GM15510 (cell line): ENCODE data around the gene DGCR2.

ENCODE experiments used
- POLR2A ChIP-seq: IDR thresholded peaks from 3 replicates; pipeline ENCODE4 v1.6.1; 2011; ENCODE audit warnings: borderline replicate concordance; ENCODE audit not compliant: insufficient read length; ENCODE audit errors: extremely low read depth

The DGCR2 gene

DNA sequence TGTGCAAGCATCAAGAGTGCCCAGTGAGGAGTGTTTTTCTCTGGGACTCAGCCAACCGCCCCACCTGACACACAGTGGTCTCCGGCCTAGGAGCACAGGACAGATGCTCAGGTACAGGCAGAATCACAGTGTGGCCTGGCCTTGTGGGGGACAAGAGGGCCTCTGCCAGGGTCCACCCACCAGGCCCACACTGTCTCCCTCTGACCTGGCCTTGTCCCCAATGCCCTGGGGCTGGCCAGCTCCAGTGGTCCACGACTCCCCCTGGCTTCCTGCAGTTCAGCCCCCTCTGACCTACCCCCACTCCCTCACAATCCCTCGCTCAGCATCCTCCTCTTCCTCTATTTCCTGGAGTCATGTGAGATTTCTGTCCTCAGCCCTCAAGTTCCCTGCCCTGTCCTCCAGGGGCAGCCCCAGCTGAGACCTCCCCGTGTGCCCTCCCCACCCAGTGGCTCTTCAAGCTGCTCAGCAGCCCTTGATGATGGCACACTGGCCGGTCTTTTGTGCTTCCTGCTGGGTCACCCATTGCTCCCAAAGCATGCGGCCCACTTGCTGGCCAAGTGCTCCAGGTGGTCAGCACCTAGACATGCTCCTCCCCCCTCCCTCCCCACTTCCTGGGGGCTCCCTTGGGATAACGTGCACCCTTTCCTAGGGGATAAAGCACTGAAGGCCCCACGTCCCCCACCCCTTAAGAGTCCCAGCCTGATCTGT is 10.6 kb upstream of the DGCR2 start:
- no peak for TF ChIP-seq POLR2A

DNA sequence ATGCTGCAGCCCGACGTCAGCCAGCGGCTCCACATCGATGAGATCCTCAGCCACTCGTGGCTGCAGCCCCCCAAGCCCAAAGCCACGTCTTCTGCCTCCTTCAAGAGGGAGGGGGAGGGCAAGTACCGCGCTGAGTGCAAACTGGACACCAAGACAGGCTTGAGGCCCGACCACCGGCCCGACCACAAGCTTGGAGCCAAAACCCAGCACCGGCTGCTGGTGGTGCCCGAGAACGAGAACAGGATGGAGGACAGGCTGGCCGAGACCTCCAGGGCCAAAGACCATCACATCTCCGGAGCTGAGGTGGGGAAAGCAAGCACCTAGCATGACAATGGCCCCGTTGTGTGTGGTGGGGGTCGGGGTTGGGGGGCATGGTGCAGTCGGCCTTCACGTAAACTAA is 9.9 kb upstream of the DGCR2 start:
- no peak for TF ChIP-seq POLR2A

DNA sequence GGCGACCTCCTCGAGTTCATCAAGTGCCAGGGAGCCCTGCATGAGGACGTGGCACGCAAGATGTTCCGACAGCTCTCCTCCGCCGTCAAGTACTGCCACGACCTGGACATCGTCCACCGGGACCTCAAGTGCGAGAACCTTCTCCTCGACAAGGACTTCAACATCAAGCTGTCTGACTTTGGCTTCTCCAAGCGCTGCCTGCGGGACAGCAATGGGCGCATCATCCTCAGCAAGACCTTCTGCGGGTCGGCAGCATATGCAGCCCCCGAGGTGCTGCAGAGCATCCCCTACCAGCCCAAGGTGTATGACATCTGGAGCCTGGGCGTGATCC is 9.4 kb upstream of the DGCR2 start:
- no peak for TF ChIP-seq POLR2A

DNA sequence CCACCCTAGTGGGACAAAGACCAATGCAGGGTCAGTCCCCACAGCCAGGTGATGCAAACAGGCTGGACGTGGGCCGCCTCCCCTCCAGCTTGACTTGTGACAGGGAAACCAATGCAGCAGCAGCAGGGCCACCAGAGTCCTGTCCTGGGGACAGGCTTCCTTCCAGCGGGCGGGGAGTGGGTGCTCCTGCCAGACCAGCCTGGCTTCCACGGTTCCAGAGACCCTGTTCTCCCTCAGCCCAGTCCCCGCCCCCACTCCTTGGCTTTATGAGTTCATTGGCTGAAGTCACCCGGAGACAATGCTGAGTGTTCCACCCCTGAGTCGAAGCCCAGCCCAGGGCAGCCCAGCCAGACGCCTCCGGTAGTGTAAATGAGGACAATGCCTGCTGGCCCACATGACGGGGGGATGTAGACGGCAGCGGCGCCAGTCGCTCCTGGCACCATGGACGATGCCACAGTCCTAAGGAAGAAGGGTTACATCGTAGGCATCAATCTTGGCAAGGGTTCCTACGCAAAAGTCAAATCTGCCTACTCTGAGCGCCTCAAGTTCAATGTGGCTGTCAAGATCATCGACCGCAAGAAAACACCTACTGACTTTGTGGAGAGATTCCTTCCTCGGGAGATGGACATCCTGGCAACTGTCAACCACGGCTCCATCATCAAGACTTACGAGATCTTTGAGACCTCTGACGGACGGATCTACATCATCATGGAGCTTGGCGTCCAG is 8.9 kb upstream of the DGCR2 start, which contains the start of gene TSSK2:
Gene TSSK2 (plus strand): TSS at position 350 of the 726 bp plus-strand sequence. CDS start 92 bp downstream, at position 442.
- TF ChIP-seq POLR2A = no peak

DNA sequence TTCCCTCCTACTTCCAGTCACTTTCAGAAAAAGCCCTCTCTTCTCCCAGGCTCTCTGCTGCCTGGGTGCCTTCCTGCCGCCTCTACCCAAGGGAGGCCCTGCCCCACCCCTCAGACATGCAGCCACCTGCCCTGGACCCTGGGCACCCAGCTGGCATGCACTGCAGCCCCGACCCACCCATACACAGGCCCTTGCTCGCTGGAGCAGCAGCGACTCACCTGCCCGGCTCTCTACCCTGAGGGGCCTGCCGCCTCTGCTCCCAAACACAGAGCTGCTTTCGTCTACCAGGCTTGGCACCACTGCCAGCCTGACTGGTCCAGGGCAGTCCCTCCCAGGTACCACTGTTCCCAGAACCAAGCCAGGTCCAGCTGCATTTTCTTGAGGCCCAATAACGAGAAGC is 7.7 kb upstream of the DGCR2 start:
- no peak for TF ChIP-seq POLR2A

DNA sequence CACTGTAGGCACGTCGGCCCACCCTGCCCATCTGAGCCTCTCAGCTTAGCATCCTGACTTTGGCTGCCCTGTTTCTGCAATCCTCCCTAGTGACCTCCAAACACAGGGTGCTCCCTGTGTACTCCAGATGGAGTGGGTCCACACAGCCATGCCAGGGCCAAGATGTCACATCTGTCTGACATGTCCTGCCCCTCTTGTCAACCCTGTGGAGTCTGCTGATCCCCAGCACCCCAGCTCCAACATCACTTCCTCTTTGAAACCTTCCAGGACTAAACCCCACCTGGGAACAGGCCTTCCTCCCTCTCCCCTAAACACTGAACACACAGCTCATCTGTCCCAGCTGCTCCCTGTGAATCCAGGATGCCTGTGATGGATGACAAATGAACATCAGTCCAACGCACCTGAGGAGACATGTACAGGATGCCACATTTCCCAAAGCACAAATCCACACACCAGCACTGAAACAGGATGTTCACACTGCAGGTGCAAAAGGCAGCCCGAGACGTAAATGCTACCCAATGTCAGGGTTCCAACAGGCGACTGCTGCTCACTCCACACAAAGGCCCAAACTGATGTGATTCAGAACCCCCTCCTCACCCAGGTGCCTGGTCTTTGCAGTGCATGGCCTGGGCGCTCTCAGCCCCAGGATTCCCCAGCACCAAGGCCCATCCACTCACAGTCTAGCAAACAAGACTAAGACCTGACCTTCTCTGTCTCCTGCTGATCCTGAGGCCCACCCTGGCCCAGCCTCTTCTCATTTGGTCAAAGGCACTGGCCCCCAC is 6.9 kb upstream of the DGCR2 start:
- no peak for TF ChIP-seq POLR2A

DNA sequence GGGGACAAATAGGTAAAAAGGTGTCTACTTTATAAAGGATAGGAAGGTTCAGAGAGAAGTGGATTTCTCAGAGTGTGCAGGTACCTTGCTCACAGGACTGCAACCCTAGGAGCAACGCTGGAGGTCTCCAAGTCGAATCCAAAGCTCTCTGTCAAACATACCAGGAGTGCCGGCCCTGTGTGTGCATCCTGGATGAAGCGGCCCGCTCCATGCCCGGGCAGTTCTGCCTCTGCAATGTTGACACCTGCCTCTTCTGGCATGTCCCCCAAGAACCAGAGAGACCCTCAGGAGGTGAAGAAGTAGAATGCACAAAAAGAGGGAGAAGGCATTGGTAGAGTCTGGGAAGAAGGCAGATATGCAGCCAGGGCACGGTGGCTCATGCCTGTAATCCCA is 5.8 kb upstream of the DGCR2 start:
- no peak for TF ChIP-seq POLR2A

DNA sequence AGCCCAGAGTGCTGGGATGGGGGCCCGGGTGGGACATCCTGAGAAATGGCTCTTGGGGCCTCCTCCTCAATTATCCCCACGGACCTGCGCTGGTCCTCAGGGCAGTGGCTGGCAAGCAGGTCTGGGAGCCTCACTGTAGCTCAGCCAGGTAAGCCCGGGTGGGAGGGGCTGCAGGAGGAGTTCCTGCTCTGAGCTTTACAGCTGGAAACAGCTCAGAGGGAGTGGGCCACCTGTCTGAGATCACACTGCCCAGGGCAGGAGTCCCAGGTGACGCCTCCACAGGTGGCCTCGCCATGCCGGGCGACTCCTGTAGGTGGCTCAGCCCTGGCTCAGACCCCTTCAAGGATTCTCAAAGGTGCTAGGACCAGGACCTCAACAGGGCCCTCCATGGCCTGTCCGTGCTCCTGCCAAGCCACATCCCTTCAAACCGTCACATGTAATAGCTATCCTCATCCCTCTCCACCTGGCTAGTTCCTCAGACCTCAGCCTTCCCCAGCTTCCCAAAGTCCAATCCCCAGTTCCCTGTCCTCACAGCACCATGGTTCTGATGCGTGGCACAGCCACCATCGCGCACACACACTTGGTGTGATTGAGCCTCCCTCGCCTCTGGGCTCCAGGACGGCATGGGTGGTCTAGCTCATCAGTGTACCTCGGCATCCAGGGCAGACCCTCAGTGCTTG is 5.3 kb upstream of the DGCR2 start:
- TF ChIP-seq POLR2A = no peak

DNA sequence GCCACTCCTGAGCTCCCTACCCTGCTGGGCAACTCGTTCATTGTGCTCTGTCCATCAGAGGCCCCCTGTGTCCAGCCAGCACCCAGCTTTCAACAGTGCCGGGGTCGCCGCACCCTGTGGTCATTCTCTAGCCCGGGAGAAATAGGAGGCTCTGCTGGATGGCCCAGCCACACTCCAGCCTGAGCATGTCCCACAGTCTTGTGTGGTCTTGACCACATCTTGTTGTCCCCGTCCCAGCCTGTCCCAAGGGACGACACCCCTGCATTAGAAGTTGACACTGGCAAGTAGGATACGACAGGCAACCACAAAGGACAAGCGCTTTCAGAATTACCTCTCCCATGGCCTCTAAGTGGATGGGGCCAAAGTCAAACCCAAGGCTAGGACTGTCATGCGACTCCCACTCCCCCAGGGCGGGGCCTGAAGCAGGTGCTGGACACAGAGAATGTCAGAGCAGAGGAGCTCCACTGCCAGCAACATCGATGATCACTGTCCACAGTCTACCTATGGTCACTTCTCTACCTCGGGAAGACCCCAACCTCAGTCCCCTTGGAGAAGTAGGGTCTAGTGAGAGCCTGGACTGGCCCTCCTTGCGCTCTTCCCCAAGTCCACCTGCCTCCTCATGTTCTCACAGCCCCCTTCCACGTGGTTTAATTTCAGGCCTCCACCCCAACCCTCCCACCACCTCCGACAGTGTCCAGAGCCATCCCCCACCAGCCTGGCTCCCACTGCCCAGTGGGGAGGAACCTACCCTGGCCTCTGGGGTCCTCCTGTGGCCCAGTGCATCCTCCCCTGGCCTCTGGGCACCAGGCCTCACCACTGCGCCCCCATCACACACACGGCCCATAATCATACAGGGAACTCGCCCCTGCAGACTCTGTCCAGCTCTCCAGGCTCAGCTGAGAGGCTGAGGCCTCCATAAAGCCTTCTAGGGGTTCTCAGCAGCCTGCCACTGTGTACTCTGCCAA is 4.4 kb upstream of the DGCR2 start:
- TF ChIP-seq POLR2A = no peak

DNA sequence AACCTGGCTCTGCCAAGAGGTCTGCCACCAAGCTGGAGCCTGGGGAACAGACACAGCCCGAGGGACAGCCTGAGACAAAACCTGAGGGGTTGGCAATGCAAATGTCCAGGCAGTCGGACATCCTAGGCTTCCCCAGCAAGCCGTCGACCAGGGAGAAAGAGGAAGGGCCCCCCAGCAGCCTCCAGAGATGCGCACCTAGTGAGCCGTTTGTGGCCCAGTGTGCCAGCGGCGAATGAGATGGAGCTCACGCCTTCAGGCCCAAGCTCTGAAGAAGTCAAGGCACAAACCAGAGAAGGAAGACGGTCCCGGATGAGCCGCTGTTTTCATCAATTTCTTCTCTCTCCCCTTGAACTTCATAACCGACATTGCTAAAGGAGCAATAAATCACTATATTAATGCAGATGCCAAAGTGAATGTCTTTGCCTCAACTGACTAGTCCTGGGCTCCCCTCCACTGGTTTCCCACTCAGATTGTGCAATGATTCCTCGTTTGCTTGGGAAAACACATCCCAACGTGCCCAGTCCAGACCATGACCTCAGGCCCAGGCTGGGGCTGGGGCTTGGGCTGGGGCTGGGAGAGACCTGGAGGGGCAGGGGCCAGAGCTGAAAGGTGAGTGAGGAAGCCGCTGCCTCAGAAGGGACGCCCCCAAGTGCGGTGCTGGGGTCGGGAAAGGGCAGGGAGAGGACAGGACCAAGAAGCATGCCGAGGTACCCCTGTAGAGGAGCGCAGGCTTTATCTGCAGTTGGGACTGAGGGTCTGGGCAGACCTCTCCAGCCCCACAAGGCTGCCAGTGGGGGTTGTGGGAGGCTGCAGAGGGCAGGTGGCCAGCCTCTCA is 3.5 kb upstream of the DGCR2 start:
- no peak for TF ChIP-seq POLR2A

DNA sequence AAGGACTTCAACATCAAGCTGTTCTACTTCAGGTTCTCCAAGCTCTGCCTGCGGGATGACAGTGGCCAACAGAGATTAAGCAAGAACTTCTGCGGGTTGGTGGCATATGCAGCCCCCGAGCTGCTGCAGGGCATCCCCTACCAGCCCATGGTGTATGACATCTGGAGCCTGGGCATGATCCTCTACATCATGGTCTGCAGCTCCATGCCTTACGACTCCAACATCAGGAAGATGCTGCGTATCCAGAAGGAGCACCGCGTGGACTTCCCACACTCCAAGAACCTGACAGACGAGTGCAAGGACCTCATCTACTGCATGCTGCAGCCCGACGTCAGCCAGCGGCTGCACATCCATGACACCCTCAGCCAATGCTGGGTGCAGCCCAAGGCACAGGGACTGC is 2.8 kb upstream of the DGCR2 start:
- no peak for TF ChIP-seq POLR2A

DNA sequence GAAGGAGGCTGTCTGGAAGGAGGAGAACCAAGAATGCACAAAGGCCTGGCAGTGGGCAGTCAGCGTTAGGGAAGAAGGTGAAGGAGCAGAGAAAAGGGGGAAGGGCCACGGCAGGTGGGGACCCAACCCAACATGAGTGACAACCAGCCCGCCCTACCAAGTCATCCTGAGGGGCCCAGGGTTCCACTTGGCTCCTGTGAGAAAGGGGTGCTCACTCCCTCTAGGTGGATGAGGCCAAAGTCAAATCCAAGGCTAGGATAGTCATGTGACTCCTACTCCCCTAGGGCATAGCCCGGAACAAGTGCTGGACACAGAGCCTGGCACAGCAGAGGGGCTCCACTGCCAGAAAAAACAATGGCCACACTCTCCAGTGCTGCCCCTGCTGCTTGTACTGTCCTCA is 2.2 kb upstream of the DGCR2 start:
- no peak for TF ChIP-seq POLR2A

DNA sequence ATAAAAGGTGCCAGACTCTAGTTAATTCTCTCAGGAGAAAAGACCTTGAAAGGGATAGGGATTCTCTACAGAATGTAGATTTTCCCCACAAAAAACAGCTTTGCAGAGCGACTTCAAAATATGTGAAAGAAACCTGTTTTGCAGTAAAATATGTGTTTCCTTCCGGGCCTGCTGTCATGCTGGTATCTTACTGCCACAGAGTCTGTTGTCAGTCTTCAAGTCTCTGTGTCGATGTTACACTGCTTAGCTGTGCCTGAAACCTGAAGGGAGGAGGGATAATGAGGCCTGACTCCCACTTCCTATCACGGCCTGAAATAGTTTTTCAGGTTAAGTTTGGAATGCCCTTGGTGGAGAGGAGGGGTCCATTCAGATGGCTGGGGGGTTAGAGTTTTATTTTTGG is 1.7 kb upstream of the DGCR2 start:
- TF ChIP-seq POLR2A = no peak
